GM13977 (cell line): ENCODE results near the gene IKZF3.

Experiments used
- DNase-seq: peaks from one replicate; pipeline ENCODE4 v3.0.0; 2012; ENCODE audit warnings: low spot score
- CTCF ChIP-seq: IDR thresholded peaks from 2 replicates; pipeline ENCODE4 v1.5.1; 2012; ENCODE audit warnings: mild to moderate bottlenecking, control low read depth; ENCODE audit not compliant: insufficient read depth; ENCODE audit errors: extremely low read depth, missing control alignments
- in situ Hi-C: fragments of 300-500 bp; cut with MboI; formaldehyde crosslinking; loops from one replicate; pipeline ENCODE4 v1.12.0; 2022; ENCODE audit warnings: low sequenced_read_pairs, low pct_unique_long_range_greater_than_20kb, mixed read lengths, inconsistent platforms; ENCODE audit not compliant: unreplicated experiment

The IKZF3 gene

DNA sequence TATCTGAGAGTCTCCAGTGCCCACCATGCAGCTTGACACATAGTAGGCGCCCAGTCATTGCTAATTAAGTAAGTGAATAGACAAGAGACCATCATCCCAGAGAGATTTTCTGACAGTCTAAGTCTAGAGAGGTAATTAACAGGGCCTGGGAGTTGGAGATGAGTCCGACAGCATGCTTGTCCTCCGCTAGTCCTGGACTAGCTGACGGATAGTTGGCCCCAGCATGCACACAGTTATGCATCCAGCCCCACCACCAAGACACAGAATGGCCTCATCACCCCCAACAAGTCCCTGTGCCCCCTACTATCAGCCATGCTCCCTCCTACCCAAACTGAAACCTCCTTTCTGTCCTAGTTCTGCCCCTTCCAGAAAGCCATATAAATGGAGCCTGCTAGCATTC, 116.4 kb downstream of the IKZF3 start:
- TF ChIP-seq CTCF: no peak
- DNase-seq: no peak
- in situ Hi-C loops: no loop called here

DNA sequence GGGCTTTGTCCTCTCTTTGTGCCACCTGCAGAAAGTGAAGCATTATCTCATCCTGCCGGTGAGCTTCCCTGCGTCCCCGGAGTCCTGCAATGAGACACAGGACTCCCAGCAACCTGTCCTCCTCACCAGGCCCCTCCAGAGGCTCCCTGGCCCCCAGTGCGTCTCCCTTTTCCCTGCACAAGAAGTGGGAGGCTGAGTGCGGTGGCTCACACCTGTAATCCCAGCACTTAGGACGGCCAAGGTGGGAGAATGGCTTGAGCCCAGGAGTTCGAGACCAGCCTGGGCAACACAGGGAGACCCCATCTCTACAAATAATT, 118.0 kb downstream of the IKZF3 start:
- no peak for DNase-seq
- in situ Hi-C loops: no loop called here
- no peak for TF ChIP-seq CTCF

- no peak for DNase-seq
- in situ Hi-C loops: no loop called here
- no peak for TF ChIP-seq CTCF
These were observed 118.6 kb downstream of the IKZF3 start for GRCh38 chr17:39745335-39746144.

DNA sequence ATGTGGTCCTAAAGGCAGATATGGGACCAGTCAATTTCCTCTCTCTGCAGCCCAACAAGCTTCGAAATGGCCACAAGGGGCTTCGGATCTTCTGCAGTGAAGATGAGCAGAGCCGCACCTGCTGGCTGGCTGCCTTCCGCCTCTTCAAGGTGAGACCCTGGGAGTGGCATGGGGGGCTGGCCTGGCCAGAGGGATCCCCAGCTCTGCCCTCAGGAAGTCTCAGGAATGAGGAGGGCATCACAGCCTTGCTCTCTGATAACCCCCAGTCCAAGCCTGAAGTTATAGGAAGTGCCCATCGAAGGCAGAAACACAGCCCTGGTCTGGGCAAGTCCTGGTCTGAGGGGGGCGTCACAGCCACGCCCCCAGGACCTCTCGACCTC, 119.3 kb downstream of the IKZF3 start:
- in situ Hi-C loops: no loop called here
- DNase-seq: no peak
- TF ChIP-seq CTCF: no peak

DNA sequence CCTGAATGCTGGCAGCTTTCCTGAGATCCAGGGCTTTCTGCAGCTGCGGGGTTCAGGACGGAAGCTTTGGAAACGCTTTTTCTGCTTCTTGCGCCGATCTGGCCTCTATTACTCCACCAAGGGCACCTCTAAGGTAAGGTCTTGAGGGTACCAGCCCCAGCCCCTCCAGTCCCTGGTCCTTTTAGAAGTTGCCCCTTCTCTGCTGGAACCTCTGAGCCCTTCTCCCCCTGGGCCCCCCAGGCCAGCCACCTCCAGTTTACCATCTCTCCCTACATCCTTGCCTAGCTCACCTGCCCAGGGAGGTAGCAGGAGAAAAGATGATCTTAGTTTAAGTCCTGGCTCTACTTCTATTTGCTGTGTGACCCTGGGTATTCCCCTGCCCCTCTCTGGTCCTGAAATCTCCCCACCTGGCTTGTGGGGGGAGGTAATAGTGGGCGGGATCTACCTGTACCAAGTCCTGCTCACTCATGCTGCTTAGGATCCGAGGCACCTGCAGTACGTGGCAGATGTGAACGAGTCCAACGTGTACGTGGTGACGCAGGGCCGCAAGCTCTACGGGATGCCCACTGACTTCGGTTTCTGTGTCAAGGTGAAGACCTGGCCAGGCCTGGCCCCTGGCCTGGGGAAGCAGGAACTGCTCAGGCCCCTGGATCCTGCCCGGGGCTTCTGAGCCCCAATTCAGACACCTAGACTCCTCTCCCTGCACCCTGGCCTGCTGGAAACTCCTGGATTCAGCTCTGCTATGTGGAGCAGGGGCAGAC, 119.9 kb downstream of the IKZF3 start:
- no peak for DNase-seq
- in situ Hi-C loops: no loop called here
- TF ChIP-seq CTCF: no peak

DNA sequence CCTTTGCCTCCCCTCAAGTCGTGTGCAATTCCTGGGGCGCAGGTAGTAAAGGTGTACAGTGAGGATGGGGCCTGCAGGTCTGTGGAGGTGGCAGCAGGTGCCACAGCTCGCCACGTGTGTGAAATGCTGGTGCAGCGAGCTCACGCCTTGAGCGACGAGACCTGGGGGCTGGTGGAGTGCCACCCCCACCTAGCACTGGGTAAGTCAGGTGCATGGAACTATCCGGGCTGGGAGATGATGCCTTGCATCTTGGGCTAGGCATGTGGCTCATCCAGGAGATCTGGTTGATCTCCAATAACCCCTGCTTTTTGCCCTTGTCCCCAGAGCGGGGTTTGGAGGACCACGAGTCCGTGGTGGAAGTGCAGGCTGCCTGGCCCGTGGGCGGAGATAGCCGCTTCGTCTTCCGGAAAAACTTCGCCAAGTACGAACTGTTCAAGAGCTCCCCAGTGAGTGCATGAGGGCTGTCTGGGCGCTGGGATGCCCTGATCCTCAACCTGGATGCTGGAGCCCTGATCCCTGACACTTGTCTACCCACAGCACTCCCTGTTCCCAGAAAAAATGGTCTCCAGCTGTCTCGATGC, 121.2 kb downstream of the IKZF3 start:
- DNase-seq: no peak
- in situ Hi-C loops: no loop called here
- no peak for TF ChIP-seq CTCF
